SH-SY5Y (cell line): ENCODE results near the gene ATXN7L3.

Experiments used
- GATA2 ChIP-seq: IDR thresholded peaks from 2 replicates; pipeline ENCODE4 v1.6.1; 2011; ENCODE audit warnings: mild to moderate bottlenecking, low read depth, low read length
- GATA3 ChIP-seq: IDR thresholded peaks from 2 replicates; pipeline ENCODE4 v1.6.1; 2011; ENCODE audit warnings: low read depth, mild to moderate bottlenecking, low read length, moderate library complexity

DNA sequence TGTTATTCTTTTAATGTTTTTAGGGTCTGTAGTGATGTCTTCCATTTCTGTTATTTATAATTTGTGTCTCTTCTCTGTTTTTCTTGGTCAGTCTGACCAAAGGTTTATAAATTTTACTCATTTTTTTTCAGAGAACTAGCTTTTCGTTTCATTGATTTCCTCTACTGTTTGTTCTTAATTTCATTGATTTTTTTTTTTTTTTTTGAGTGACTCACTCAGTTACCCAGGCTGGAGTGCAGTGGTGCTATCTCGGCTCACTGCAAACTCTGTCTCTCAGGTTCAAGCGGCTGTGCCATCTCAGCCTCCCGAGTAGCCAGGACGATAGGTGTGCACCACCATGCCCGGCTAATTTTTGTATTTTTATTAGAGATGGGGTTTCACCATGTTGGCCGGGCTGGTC, 32.4 kb upstream of the ATXN7L3 start:
- TF ChIP-seq GATA2 (no peak), GATA3 (no peak)
